B cell (primary cell): ENCODE results near the gene MAFF.

Source experiments
- CTCF ChIP-seq: fragments of 200-600 bp; IDR thresholded peaks from one replicate; pipeline ENCODE4 v1.8.0; 2022; ENCODE audit warnings: antibody characterized with exemption, mild to moderate bottlenecking
- EZH2 ChIP-seq: IDR thresholded peaks from 2 replicates; pipeline ENCODE4 v1.6.1; 2012; ENCODE audit warnings: borderline replicate concordance, low read depth, mild to moderate bottlenecking, moderate library complexity, low read length; ENCODE audit not compliant: insufficient read depth, poor library complexity, severe bottlenecking

- TF ChIP-seq CTCF (no peak), EZH2 (no peak)
Measured at GRCh38 chr22:38167988-38168407, 33.8 kb upstream of the MAFF start.
